Panc1 (cell line): ENCODE results near the gene VHLL.

Experiments
- CTCF ChIP-seq: fragments of 450-650 bp; IDR thresholded peaks from 2 replicates; pipeline ENCODE4 v1.5.1; 2017; ENCODE audit warnings: mild to moderate bottlenecking
- POLR2AphosphoS5 ChIP-seq: IDR thresholded peaks from 2 replicates; pipeline ENCODE4 v1.6.1; 2012; ENCODE audit warnings: mild to moderate bottlenecking, low read depth, low read length, moderate library complexity
- REST ChIP-seq, 2 experiments: IDR thresholded peaks; 2 replicates each; pipeline ENCODE4 v1.6.1; 2011 to 2012; ENCODE audit warnings: low read depth in 2 of 2, control low read depth in 1 of 2, low read length in 1 of 2, mild to moderate bottlenecking in 1 of 2, moderate library complexity in 1 of 2; ENCODE audit not compliant: insufficient read depth in 1 of 2

GRCh38 chr1:156347331-156347730 lies 48.2 kb upstream of the VHLL start:
- TF ChIP-seq REST (IDR thresholded peaks at IDR 0.05; ENCODE audit: insufficient read depth in 1 of 2, low read depth in 2 of 2, low read length in 1 of 2) = no peak
- no peak for TF ChIP-seq CTCF
- TF ChIP-seq POLR2AphosphoS5 = no peak
